ACHN (cell line): Measurements from ENCODE around the gene NBAS.

Experiments
- DNase-seq: peaks from one replicate; pipeline ENCODE4 v3.0.0-alpha.2; 2015
- in situ Hi-C: cut with HindIII; loops from 2 replicates; pipeline ENCODE4 v1.10.0; 2017; ENCODE audit warnings: low sequenced_read_pairs, low pct_ligation_motif_present, low pct_unique_long_range_greater_than_20kb

NBAS gene

DNA sequence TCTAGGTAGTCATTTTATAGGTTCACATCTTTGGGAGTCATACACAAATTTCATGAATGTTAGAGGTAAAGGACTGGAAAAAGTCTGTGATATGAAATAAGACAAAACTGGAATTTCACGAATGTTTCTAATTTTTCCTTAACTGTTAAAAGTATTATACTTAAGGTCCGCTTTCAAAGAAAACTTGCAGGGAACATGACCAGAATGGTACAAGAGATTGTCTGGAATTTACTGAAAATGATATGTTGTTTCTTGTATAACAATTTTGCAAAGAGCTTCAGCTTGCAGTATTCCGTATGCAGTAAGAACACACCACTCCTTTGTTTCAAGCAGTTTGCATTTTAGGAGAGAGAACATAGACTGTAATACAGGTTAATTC lies 32.2 kb upstream of the NBAS start:
- DNase-seq: no peak
- in situ Hi-C loops: no loop called here

DNA sequence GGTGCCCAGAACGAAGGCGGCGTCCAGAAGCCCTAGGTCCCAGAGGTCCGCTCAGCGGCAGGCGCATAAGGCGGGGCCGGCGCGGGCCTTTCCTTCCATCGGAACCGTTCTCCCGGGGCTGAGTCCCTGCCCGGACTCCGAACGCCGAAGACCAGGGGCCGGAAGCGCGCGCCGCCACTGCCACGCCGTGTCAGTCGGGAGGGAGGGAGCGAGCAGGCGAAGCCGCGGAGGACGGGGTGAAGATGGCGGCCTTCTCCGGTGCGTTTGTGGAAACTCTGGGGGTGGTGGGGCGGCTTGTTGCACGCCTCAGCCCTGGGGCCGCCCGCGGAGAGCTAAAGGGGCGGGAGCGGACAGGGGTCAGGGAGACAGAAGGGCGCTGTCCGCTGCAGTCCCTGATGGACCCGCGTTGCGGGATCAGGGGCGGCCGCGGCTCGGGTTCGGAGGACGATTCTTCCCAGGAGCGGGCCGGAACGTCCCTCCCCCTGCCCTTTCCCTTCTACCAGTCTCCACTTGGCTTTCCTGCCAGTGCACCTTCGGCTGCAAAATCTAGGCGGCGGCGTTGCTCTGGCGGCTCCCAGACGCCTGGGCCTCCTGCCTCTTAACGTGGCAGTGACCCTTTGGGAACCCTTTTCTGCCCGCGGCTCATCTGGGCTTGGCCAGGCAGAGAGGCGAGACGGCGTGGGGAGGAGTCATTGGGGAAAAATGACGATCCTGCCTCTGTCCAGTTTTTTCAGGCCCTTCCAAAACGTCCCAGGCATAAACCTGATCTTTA lies 30.7 kb upstream of the NBAS start, which contains the start of gene DDX1:
TSS of gene DDX1 (plus strand) at position 177 of the 772 bp plus-strand sequence. CDS start at position 243, 66 bp downstream.
- in situ Hi-C loops: no loop called here
- DNase-seq: peak; percentile 91

DNA sequence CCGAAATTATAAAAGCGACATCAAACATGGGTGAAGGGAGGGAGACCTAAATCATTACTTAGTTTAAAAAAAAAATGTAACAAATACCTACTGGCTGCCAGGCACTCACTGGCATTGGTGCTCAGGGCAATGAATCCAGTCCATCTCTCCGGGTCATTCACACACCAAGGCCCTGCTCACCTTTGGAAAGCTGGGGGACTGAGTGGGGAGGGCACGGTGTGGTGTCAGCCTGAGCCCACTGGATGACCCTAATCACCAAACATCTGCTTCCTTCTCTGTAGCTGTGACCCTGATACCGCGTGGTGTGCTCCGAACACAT lies 30.2 kb upstream of the NBAS start:
- in situ Hi-C loops: no loop called here
- no peak for DNase-seq

DNA sequence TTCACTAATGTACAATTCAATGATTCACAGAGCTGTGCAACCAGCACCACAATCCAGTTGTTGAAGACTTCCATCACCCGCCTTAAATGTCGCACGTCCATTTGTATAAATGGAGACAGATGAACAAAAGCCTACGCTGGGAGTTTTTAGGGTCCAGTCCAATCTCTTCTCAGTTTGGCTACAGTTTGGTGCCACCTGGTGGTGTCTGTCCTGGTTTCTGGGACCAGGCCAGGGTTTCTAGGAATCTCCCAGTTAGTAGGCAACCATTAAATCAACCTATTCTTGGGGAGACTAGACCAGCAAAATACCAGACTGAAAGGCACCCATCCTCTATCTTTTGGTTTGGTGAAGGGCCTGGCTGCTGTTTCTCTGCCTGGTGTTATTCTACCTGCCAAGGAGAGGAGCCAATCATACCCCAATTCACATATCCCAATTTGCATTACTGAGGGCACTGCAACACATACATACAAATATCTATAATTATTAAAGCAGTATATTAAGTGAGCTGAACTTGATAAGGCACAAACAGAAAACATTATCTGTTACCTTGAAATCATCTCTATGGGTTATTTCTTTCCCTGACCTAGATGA lies 27.3 kb upstream of the NBAS start:
- DNase-seq: peak; percentile 68
- in situ Hi-C loops: no loop called here

DNA sequence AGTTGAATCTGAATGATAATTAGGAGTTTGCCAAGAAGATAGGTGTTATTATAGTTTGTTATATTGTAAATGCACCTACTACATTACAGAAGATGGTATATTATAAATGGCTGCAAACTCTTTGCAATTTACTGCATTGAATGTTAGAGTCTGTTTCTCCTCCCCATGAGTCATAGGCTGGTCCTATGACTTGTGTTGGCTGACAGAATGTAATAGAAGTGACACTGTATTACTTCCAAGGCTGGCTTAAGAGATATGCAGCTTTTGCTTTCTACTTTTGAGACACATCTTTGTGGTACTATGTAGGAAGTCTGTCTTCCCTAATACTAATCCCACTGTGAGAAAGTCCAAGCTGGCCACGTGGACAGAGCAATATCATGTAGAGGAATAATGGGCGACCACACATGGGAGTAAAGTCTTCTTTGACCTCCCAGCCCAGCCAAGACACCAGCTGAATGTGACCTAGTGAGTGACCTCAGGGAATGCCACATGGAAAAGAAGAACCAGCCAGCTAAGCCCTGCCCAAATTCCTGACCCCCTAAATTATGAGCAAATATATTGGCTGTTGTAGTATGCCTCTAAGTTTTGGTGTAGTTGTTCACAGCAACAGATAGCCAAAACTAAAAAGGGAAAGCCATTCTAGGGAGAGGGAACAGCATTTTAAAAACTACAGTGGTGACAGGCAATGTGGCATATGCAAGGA lies 23.8 kb upstream of the NBAS start:
- DNase-seq: no peak
- in situ Hi-C loops: no loop called here

DNA sequence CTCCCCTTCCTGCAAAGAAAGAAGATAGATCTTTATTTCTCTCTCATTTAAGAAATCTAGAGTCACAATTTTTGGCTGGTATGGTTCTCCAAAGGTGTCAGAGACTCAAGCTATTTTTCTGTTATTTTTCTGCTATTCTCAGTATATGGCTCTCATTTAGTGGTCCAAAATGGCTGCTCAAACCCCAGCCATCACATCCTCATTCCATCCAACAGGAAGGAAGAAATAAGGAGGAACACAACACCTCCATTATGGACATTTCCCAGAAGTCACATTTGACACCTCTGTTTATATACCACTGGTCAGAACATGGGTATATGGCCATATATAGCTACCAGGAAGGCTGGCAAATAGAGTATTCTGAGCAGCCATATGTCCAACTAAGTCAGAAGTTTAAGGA lies 23.2 kb upstream of the NBAS start:
- DNase-seq: no peak
- in situ Hi-C loops: no loop called here

DNA sequence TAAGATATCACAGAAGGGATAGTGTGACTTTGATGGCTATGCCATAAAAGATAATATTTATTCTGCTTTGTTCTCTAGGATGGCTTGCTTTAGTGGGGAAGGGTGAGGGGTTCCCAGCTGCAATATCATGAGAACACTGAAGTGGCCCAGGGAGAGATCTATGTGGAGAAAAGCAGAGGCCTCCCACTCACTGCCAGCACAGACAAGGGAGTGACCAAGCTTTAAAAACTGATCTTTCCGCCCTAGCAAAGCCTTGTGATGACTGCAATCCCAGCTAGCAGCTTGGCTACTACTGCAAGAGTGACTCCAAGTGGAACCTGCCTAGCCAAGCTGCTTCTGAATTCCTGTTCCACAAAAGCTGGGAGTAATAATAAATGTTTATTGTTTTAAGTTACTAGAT lies 22.7 kb upstream of the NBAS start:
- in situ Hi-C loops: no loop called here
- no peak for DNase-seq

DNA sequence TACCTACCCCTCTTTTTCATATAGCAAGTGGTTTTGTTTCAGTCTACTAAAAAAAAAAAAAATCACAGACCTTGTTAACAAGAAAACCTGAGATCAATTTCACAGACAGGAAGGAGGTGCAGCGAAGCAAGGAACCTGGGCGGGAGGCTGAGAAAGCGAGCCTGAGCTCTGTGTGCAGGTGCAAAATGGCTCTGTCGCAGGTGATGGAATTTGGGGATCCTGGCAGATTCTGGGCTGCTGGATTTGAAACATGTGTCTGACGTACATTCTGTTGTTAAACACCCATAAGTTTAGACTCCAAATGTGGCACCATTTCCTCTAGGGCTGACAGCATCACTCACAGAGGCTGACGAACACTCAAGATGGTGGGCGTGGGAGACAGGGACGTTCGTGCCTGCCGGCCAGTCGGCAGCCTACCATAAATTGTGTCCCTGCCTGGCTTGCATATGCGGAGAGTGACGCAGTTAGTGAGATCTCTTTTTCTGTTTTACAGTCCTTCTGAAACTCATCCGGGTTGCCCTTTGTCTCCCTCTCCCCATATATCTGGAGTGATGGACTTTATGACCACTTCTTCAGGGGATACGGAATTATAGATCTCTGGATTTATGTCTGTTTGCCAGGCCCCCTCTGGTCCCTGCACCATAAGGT lies 21.7 kb upstream of the NBAS start:
- DNase-seq: no peak
- in situ Hi-C loops: no loop called here

DNA sequence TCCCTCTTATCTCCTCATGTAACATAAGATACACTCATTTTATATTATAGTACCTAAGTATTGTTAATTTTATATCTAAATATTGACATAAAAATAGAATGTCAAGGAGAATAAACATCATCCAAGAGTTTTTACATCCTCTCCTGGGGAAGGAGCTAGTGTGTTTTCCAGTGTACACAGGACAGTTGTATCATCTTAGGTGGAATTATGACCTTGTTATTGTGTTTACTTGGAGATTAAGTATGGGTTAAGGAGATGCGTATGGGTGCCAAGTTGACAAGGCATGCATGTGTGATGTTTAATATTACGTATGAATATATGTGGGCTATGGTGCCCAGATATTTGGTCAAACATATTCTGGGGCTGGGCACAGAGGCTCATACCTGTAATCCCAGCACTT lies 19.3 kb upstream of the NBAS start:
- in situ Hi-C loops: no loop called here
- no peak for DNase-seq

DNA sequence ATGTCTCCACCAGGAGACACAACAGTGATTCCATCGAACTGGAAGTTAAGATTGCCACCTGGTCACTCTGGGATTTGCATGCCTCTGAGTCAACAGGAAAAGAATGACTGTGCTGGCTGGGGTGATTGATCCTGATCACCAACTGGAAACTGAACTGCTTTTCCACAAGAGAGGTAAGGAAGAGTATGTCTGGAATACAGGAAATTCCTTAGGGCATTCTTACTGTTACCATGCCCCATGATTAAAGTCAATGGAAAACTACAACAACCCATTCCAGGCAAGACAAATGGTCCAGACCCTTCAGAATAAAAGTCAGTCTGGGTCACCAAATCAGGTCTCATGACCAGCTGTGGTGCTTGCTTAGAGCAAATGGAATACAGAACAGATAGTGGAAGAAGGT lies 18.5 kb upstream of the NBAS start:
- peak; percentile 57 for DNase-seq
- in situ Hi-C loops: no loop called here

DNA sequence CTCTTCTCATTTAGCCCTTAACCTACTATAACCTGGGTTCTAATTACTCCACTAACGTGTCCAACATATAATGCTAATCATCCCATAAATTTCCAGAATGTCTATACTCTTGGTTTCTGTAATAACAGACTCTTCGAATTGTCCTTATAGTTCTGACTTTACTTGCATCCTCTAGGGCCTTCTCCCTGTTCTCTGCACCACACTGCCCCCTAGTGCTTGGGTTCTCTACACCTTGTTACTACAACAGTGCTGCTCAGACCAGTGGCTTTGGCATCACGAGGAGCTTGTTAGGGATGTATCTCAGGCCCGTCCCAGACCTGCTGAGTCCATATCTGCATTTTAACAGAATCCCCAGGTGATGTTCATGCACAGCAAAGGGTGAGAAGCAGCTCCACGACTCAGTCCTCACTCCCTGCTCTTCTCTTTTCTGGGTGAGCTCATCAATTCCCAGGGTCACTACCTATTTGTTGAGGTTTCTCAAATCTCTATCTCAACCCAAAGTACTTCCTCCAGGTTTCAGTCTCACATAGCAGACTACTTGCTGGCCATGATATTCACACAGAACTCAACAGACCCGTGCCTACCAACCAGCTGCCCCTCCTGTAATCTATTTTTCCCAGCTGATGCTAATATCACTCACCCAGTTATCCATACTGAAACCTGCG lies 16.1 kb upstream of the NBAS start:
- in situ Hi-C loops: no loop called here
- DNase-seq: peak; percentile 87

DNA sequence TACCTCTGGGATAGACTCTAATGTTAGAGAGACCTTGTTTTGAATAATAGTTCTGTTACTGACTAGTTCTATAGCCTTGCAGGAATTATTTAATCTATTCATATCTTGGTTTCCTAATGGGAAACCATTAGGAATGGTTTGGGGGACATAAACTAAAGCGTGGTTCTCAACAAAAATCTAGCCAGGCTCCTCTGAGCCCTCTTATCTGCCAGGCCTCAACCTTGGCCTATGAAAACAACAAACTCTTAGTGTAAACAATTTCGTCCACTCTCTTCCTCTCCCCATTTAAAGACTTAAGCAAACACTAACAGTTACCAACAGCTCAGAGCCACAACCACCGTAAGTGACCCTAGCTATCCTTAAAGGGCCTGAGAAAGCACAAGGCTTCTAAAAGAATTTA lies 10.6 kb upstream of the NBAS start:
- no peak for DNase-seq

DNA sequence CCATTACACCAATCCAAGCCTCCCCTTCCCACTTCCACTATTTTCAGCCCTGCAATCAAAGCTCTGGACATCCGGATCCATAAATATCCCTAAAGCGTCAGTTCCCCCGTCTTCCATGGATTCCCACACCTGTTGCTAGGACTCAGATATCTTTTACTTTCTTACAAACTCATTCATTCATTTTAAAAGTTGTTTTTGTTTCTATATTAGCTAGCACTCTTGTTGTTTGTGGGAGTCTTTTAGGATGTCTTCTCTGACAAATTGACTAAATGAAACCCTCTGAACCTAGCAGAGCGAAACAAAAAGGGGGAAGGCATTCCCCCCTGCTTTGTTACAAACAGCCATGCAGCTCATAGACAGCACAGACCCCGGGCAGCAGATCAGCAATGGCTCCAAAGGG lies 9.0 kb upstream of the NBAS start:
- in situ Hi-C loops: no loop called here
- no peak for DNase-seq

More for the DNA sequence above, 10.6 kb upstream of the NBAS start:
- in situ Hi-C loops: no loop called here

DNA sequence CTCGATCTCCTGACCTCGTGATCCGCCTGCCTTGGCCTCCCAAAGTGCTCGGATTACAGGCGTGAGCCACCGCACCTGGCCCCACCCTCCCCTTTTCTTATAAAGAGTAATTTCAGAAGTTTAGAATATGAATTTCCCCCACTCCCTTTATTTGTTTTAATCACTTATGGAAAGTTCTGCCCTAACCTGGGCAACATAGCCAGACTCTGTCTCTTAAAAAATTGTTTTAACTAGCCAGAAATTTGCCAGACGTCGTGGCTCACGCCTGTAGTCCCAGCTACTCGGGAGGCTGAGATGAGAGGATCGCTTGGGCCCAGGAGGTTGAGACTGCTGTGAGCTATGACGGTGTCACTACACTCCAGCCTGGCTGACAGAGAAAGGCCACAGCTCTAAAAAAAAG lies 7.7 kb upstream of the NBAS start:
- in situ Hi-C loops: no loop called here
- DNase-seq: no peak

DNA sequence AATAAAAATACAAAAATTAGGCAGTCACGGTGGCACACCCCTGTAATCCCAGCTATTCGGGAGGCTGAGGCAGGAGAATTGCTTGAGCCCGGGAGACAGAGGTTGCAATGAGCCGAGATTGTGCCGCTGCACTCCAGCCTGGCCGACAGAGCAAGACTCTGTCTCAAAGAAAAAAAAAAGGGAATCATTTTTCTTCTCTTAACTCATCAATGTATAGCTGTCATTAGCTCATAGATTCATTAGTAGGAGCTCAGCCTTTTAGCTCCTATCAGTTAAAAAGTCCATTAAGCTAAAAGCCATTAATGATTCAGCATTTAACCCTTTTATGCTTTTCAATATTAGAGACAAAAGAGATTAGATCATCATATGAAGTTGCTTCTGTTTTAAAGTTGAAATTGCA lies 5.8 kb upstream of the NBAS start:
- in situ Hi-C loops: no loop called here
- DNase-seq: no peak

DNA sequence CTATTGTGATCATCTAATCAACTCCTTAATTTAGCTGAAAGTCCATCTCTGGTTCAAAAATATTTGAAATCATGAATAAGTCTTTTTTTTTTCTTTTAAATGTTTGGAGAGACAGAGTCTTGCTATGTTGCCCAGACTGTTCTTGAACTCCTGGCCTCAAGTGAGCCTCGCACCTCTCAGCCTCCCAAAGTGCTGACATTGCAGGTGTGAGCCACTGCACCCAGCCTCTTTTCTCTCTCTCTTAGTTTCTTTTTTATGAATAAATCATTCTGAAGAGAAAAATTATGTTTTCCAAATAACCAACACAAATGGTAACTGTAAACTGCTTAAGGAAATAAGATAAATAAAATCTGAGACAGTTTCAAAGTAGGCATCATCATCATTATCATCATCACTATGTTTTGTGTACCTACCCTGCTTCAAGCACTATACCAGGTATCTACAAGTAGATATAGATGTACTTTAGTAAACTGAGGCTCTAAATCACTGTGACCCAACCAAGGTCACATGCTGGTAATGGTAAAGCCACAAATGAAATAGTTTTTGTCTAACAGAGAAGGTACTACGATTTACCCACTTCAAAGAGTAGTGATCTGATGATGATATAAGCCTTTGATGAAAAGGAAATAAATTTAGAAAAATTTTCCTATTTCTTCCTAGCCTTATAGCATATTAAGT lies 5.0 kb upstream of the NBAS start:
- in situ Hi-C loops: no loop called here

DNA sequence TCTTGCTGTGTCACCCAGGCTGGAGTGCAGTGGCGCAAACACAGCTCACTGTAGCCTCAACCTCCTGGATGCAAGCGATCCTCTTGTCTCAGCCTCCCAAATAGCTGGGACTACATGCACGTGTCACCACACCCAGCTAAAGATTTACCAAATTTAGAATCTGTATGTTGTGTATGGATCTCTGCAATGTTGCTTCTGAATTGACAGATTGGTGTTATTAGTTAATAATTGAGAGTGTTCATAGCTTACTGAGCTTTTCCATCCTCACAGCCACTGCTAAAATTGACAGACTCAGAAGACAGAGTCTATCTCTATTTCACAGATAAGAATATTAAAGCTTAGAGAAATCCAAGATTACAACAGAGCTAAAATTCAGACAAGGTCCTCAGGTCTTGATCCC lies 4.3 kb upstream of the NBAS start:
- in situ Hi-C loops: no loop called here
- DNase-seq: no peak

More for the DNA sequence above, 5.0 kb upstream of the NBAS start:
- no peak for DNase-seq

DNA sequence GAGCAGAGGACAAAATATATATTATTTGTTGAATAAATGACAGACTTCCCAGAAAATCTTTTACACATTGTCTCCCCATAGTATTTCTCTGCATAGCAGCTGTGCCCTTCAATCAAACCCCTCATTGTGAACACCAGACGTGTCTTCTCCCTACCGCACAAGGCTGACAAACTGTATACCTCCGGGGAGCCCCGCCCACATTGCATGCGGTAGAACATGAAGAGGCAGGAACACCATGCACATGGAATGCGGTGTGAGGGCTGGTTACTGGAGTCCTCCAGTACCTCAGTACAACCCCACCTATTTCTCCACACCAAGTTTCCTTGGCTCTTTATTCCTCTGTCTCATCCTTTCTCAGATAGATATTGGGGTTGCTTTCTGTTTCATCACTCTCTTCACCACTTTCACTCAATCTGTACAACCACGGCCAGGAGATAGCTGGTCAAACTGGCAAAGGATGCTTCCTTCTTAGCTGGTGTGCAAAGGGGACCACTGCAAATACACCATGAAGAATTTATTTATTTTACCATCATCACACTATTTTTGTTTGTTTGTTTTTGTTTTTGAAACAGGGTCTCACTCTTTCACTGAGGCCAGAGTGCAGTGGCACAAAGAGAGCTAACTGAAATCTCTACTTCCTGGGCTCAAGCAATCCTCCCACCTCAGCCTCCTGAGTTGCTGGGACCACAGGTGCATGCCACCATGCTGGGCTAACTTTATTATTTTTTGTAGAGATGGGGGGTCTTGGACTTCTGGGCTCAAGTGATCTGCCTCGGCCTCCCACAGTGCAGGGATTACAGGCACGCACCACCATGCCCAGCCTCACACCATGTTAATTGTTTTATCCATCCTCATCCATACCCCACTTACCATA lies 2.3 kb upstream of the NBAS start:
- no peak for DNase-seq
- in situ Hi-C loops: no loop called here
